SK-N-SH treated with all-trans-retinoic acid at 6 μM for 48 hours (cell line): Measurements from ENCODE around the gene SEH1L.

Experiments used
- ATAC-seq: fragments of 200-7000 bp; cut with Tn5 transposase; 3 replicates; pipeline ENCODE4 v1.9.1; 2020; ENCODE audit warnings: mild to moderate bottlenecking, moderate library complexity
- ARNTL ChIP-seq: fragments of 450-650 bp; formaldehyde crosslinking; IDR thresholded peaks from 2 replicates; pipeline ENCODE4 v1.5.0; 2020; ENCODE audit warnings: low read depth, mild to moderate bottlenecking, moderate library complexity, borderline replicate concordance
- BACH2 ChIP-seq: fragments of 250-450 bp; sonication (Bioruptor Pico); IDR thresholded peaks from 2 replicates; pipeline ENCODE4 v1.9.0; 2021; ENCODE audit warnings: mild to moderate bottlenecking, borderline replicate concordance
- CREB5 ChIP-seq: fragments of 250-450 bp; sonication (Bioruptor Pico); IDR thresholded peaks from 2 replicates; pipeline ENCODE4 v1.5.1; 2020; ENCODE audit warnings: low read depth, mild to moderate bottlenecking, moderate library complexity
- CSDC2 ChIP-seq: fragments of 250-450 bp; sonication (Bioruptor Pico); IDR thresholded peaks from 2 replicates; pipeline ENCODE4 v1.5.0; 2020; ENCODE audit warnings: mild to moderate bottlenecking, moderate library complexity
- ESRRG ChIP-seq: fragments of 250-450 bp; sonication (Bioruptor Pico); IDR thresholded peaks from 2 replicates; pipeline ENCODE4 v1.6.1; 2021; ENCODE audit warnings: mild to moderate bottlenecking
- GLIS3 ChIP-seq: fragments of 250-450 bp; sonication (Bioruptor Pico); IDR thresholded peaks from 2 replicates; pipeline ENCODE4 v1.5.0; 2020; ENCODE audit warnings: mild to moderate bottlenecking, moderate library complexity
- OSR1 ChIP-seq: fragments of 250-450 bp; sonication (Bioruptor Pico); IDR thresholded peaks from 2 replicates; pipeline ENCODE4 v1.8.0; 2022; ENCODE audit warnings: moderate library complexity, mild to moderate bottlenecking, inconsistent platforms
- POU6F1 ChIP-seq: fragments of 250-450 bp; sonication (Bioruptor Pico); IDR thresholded peaks from 2 replicates; pipeline ENCODE4 v1.8.0; 2021; ENCODE audit warnings: low read depth, mild to moderate bottlenecking, moderate library complexity, borderline replicate concordance
- PPARA ChIP-seq: fragments of 250-450 bp; sonication (Bioruptor Pico); IDR thresholded peaks from 2 replicates; pipeline ENCODE4 v1.5.0; 2020; ENCODE audit warnings: mild to moderate bottlenecking, borderline replicate concordance
- RARB ChIP-seq: fragments of 250-450 bp; sonication (Bioruptor Pico); IDR thresholded peaks from 2 replicates; pipeline ENCODE4 v1.8.0; 2021; ENCODE audit warnings: mild to moderate bottlenecking, moderate library complexity
- SNAI2 ChIP-seq: fragments of 250-450 bp; sonication (Bioruptor Pico); IDR thresholded peaks from 2 replicates; pipeline ENCODE4 v1.5.0; 2020; ENCODE audit warnings: mild to moderate bottlenecking, moderate library complexity
- TCF4 ChIP-seq: fragments of 250-450 bp; sonication (Bioruptor Pico); IDR thresholded peaks from 2 replicates; pipeline ENCODE4 v1.8.0; 2021; ENCODE audit warnings: mild to moderate bottlenecking, moderate library complexity, borderline replicate concordance
- ZC3H10 ChIP-seq: fragments of 250-450 bp; sonication (Bioruptor Pico); IDR thresholded peaks from 2 replicates; pipeline ENCODE4 v1.5.1; 2021; ENCODE audit warnings: mild to moderate bottlenecking, moderate library complexity
- ZFP3 ChIP-seq: fragments of 250-450 bp; sonication (Bioruptor Pico); IDR thresholded peaks from 2 replicates; pipeline ENCODE4 v1.5.0; 2020; ENCODE audit warnings: mild to moderate bottlenecking, moderate library complexity
- ZFP30 ChIP-seq: fragments of 450-650 bp; formaldehyde crosslinking; IDR thresholded peaks from 2 replicates; pipeline ENCODE4 v1.5.0; 2022; ENCODE audit warnings: mild to moderate bottlenecking, moderate library complexity
- ZNF565 ChIP-seq: fragments of 450-650 bp; formaldehyde crosslinking; conservative IDR thresholded peaks from 2 replicates; pipeline ENCODE4 v1.5.0; 2020; ENCODE audit warnings: low read depth, mild to moderate bottlenecking, moderate library complexity
- ZNF70 ChIP-seq: fragments of 450-650 bp; formaldehyde crosslinking; IDR thresholded peaks from 2 replicates; pipeline ENCODE4 v1.5.0; 2020; ENCODE audit warnings: mild to moderate bottlenecking, moderate library complexity
- ZNF8 ChIP-seq: fragments of 450-650 bp; formaldehyde crosslinking; IDR thresholded peaks from 2 replicates; pipeline ENCODE4 v1.5.0; 2020; ENCODE audit warnings: mild to moderate bottlenecking, moderate library complexity
- TF ChIP-seq, protein P1 (sequence below): fragments of 250-450 bp; sonication (Bioruptor Pico); IDR thresholded peaks from 2 replicates; pipeline ENCODE4 v1.8.0; 2020; ENCODE audit warnings: mild to moderate bottlenecking, moderate library complexity, borderline replicate concordance
- TF ChIP-seq, protein P2 (sequence below): fragments of 250-450 bp; sonication (Bioruptor Pico); IDR thresholded peaks from 2 replicates; pipeline ENCODE4 v1.5.0; 2020; ENCODE audit warnings: mild to moderate bottlenecking, moderate library complexity

Gene SEH1L

GRCh38 chr18:13006531-13007247, 58.9 kb downstream of the SEH1L start:
- no peak for ATAC-seq
- TF ChIP-seq OSR1 (CRISPR knock-in tag) (no peak), ZFP30 (no peak)

DNA sequence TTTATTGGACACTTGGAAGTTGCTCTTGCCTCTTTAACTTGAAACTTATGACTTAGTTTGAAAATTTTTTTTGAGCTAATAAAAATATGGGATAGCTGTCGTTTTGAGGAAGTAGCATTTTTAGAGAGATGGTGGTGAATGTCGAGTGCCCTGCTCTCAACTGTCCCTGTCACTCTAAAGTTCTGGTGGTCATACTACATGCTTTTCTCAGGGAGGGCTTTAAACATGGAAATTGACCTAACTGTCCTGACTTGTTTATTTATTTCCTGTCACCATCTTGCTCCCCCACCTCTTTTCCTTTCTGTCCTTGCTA, 59.4 kb downstream of the SEH1L start:
- TF ChIP-seq PPARA (CRISPR knock-in tag) (no peak), CREB5 (no peak), ZC3H10 (CRISPR knock-in tag) (no peak), POU6F1 (CRISPR knock-in tag) (no peak), ZFP3 (CRISPR knock-in tag) (no peak), SNAI2 (CRISPR knock-in tag) (no peak), OSR1 (CRISPR knock-in tag) (no peak), ARNTL (no peak)
- TF ChIP-seq, protein P1, sequence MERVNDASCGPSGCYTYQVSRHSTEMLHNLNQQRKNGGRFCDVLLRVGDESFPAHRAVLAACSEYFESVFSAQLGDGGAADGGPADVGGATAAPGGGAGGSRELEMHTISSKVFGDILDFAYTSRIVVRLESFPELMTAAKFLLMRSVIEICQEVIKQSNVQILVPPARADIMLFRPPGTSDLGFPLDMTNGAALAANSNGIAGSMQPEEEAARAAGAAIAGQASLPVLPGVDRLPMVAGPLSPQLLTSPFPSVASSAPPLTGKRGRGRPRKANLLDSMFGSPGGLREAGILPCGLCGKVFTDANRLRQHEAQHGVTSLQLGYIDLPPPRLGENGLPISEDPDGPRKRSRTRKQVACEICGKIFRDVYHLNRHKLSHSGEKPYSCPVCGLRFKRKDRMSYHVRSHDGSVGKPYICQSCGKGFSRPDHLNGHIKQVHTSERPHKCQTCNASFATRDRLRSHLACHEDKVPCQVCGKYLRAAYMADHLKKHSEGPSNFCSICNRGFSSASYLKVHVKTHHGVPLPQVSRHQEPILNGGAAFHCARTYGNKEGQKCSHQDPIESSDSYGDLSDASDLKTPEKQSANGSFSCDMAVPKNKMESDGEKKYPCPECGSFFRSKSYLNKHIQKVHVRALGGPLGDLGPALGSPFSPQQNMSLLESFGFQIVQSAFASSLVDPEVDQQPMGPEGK (CRISPR knock-in tag): no peak
- no peak for ATAC-seq

DNA sequence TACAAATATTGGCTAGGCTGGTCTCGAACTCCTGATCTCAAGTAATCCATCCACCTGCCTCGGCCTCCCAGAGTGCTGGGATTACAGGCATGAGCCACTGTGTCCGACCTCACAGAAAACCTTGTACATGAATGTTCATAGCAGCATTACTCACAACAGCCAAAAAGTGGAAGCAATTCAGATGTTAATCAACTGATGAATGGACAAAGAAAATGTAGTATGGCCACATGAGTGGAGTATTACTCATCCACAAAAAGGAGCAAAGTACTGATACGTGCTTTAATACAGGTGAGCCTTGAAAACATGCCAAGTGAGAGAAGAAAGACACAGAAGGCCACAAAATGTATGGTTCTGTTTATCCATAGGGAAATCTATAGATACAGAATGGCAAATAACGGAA, 63.9 kb downstream of the SEH1L start:
- ATAC-seq: no peak
- TF ChIP-seq OSR1 (CRISPR knock-in tag): no peak
- TF ChIP-seq SNAI2 (CRISPR knock-in tag): no peak
- no peak for TF ChIP-seq ZC3H10 (CRISPR knock-in tag)
- no peak for TF ChIP-seq PPARA (CRISPR knock-in tag)
- no peak for TF ChIP-seq ZNF8 (CRISPR knock-in tag)
- no peak for TF ChIP-seq ZNF565 (CRISPR knock-in tag)

DNA sequence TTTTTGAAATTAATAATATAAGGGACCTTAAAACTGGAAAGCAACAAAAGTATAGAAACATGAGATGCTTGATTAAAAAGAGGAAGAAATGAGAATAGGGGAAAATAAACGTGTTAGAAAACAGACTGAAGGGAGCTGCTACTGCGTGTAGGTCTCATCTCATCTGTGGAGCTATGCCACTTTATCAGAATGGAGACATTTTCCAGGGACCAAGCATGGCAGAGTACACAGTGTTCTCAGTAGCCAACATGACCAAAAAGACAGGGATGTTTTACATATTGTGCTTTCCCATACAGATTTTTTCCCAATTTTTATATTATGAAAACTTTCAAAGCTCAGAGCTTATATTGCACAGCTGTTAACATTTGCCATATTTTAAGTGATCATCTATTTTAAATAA, 66.4 kb downstream of the SEH1L start:
- ATAC-seq: no peak
- TF ChIP-seq ARNTL (no peak), ZNF70 (CRISPR knock-in tag) (no peak)
- TF ChIP-seq, protein P2, sequence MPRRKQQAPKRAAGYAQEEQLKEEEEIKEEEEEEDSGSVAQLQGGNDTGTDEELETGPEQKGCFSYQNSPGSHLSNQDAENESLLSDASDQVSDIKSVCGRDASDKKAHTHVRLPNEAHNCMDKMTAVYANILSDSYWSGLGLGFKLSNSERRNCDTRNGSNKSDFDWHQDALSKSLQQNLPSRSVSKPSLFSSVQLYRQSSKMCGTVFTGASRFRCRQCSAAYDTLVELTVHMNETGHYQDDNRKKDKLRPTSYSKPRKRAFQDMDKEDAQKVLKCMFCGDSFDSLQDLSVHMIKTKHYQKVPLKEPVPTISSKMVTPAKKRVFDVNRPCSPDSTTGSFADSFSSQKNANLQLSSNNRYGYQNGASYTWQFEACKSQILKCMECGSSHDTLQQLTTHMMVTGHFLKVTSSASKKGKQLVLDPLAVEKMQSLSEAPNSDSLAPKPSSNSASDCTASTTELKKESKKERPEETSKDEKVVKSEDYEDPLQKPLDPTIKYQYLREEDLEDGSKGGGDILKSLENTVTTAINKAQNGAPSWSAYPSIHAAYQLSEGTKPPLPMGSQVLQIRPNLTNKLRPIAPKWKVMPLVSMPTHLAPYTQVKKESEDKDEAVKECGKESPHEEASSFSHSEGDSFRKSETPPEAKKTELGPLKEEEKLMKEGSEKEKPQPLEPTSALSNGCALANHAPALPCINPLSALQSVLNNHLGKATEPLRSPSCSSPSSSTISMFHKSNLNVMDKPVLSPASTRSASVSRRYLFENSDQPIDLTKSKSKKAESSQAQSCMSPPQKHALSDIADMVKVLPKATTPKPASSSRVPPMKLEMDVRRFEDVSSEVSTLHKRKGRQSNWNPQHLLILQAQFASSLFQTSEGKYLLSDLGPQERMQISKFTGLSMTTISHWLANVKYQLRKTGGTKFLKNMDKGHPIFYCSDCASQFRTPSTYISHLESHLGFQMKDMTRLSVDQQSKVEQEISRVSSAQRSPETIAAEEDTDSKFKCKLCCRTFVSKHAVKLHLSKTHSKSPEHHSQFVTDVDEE (CRISPR knock-in tag): no peak

DNA sequence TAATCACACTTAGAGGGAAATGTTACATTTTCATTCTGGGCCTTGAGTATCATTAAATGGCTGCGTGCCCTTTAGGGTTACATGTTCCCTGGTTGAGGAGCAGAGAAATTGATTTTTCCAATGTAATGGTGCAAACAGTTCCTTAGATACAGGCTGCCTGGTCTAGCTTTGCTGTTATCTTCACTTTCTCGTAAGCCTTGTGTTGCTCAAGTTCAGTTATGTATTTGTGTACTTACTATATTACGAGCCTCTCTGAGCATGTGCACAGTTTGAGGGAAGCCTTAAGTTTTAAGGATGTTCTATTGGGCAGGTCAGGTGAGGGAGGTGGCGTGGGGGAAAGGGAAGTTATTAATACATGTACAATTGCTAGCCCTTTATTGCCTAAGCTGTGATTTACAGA, 67.0 kb downstream of the SEH1L start:
- no peak for ATAC-seq
- TF ChIP-seq TCF4 (CRISPR knock-in tag): no peak
- TF ChIP-seq, protein P1 (CRISPR knock-in tag): no peak
- TF ChIP-seq GLIS3: no peak
- no peak for TF ChIP-seq ARNTL
- TF ChIP-seq ZFP3 (CRISPR knock-in tag): no peak
- TF ChIP-seq, protein P2 (CRISPR knock-in tag): no peak
- no peak for TF ChIP-seq OSR1 (CRISPR knock-in tag)
- no peak for TF ChIP-seq CSDC2 (CRISPR knock-in tag)
- no peak for TF ChIP-seq RARB (CRISPR knock-in tag)
- no peak for TF ChIP-seq ESRRG (CRISPR knock-in tag)
- TF ChIP-seq BACH2 (CRISPR knock-in tag): no peak
- TF ChIP-seq SNAI2 (CRISPR knock-in tag): no peak
- no peak for TF ChIP-seq ZNF565 (CRISPR knock-in tag)
- TF ChIP-seq ZNF70 (CRISPR knock-in tag): no peak
- no peak for TF ChIP-seq PPARA (CRISPR knock-in tag)
- TF ChIP-seq ZC3H10 (CRISPR knock-in tag): no peak
